Measurements from ENCODE around the gene VIPR2.
"Not testable (repeated sequence)": the region's sequence is repeated elsewhere in the genome, so short reads cannot be mapped to it uniquely, and the experiment has no call there.

Gene VIPR2

GRCh38 chr7:158999496-158999895 is 145.2 kb downstream of the VIPR2 start:
- H3K27me3 ChIP-seq (replicated peaks; ENCODE audit: insufficient read depth, low read length), result peaks cover 48% of the 10 kb centered on the region

GRCh38 chr7:158998261-158998660 is 146.4 kb downstream of the VIPR2 start:
- not testable (repeated sequence) for H3K79me2 ChIP-seq (ENCODE audit: low read length); H2AFZ ChIP-seq (ENCODE audit: low read length); H4K20me1 ChIP-seq (ENCODE audit: insufficient read depth, low read length); H3K4me2 ChIP-seq (ENCODE audit: low read depth, low read length); H3K36me3 ChIP-seq (replicated peaks; ENCODE audit: insufficient read depth, low read length); H3K4me3 ChIP-seq (ENCODE audit: low read length); H3F3A ChIP-seq (ENCODE audit: insufficient read depth, low read length); H3K27ac ChIP-seq (ENCODE audit: low read length); H3K9me3 ChIP-seq (replicated peaks; ENCODE audit: insufficient read depth, low read length); H3K4me1 ChIP-seq (ENCODE audit: low read length); H3K9me2 ChIP-seq (replicated peaks; ENCODE audit: insufficient read depth, low read length); H3K9ac ChIP-seq (ENCODE audit: low read length); DNase-seq
- peaks cover 53% of the 10 kb centered on the region for H3K27me3 ChIP-seq (replicated peaks; ENCODE audit: insufficient read depth, low read length)

More at GRCh38 chr7:158999496-158999895, 145.2 kb downstream of the VIPR2 start:
- Histone ChIP-seq H3K9ac (ENCODE audit: low read length) (no peak overlapping the region), H3K4me1 (ENCODE audit: low read length) (no peaks in the 10 kb centered on the region), H3K4me2 (ENCODE audit: low read depth, low read length) (no peak overlapping the region), H3K36me3 (replicated peaks; ENCODE audit: insufficient read depth, low read length) (no peaks in the 10 kb centered on the region), H3F3A (ENCODE audit: insufficient read depth, low read length) (no peaks in the 10 kb centered on the region), H3K27ac (ENCODE audit: low read length) (no peak overlapping the region), H3K79me2 (ENCODE audit: low read length) (no peaks in the 10 kb centered on the region), H4K20me1 (ENCODE audit: insufficient read depth, low read length) (no peaks in the 10 kb centered on the region), H2AFZ (ENCODE audit: low read length) (no peak overlapping the region), H3K9me3 (replicated peaks; ENCODE audit: insufficient read depth, low read length) (no peaks in the 10 kb centered on the region), H3K4me3 (ENCODE audit: low read length) (no peak overlapping the region), H3K9me2 (replicated peaks; ENCODE audit: insufficient read depth, low read length) (no peaks in the 10 kb centered on the region)
- no peak for DNase-seq
- TF ChIP-seq CTCF (IDR thresholded peaks at IDR 0.05; ENCODE audit: low read length) (no peak), EZH2phosphoT487 (IDR thresholded peaks at IDR 0.05; ENCODE audit: low read length) (no peak), EZH2 (optimal IDR thresholded peaks at IDR 0.05; ENCODE audit: low read depth, low read length) (no peak)

GRCh38 chr7:158997471-158997870 is 147.2 kb downstream of the VIPR2 start:
- H3K27me3 ChIP-seq (replicated peaks; ENCODE audit: insufficient read depth, low read length), result peaks cover 55% of the 10 kb centered on the region
- H4K20me1 ChIP-seq (ENCODE audit: insufficient read depth, low read length), result no peaks in the 10 kb centered on the region
- no peaks in the 10 kb centered on the region for H3F3A ChIP-seq (ENCODE audit: insufficient read depth, low read length)
- DNase-seq, result no peak
- no peaks in the 10 kb centered on the region for H3K9me2 ChIP-seq (replicated peaks; ENCODE audit: insufficient read depth, low read length)
- no peaks in the 10 kb centered on the region for H3K9me3 ChIP-seq (replicated peaks; ENCODE audit: insufficient read depth, low read length)
- no peaks in the 10 kb centered on the region for H3K4me1 ChIP-seq (ENCODE audit: low read length)
- no peak overlapping the region for H2AFZ ChIP-seq (ENCODE audit: low read length)
- no peak overlapping the region for H3K4me2 ChIP-seq (ENCODE audit: low read depth, low read length)
- TF ChIP-seq CTCF (IDR thresholded peaks at IDR 0.05; ENCODE audit: low read length) (no peak), EZH2 (optimal IDR thresholded peaks at IDR 0.05; ENCODE audit: low read depth, low read length) (no peak), EZH2phosphoT487 (IDR thresholded peaks at IDR 0.05; ENCODE audit: low read length) (no peak)
- no peaks in the 10 kb centered on the region for H3K79me2 ChIP-seq (ENCODE audit: low read length)
- H3K9ac ChIP-seq (ENCODE audit: low read length), result no peak overlapping the region
- no peaks in the 10 kb centered on the region for H3K36me3 ChIP-seq (replicated peaks; ENCODE audit: insufficient read depth, low read length)
- no peak overlapping the region for H3K4me3 ChIP-seq (ENCODE audit: low read length)
- no peak overlapping the region for H3K27ac ChIP-seq (ENCODE audit: low read length)

GRCh38 chr7:158997110-158997453 is 147.6 kb downstream of the VIPR2 start:
- no peak overlapping the region for H3K4me2 ChIP-seq (ENCODE audit: low read depth, low read length)

More at GRCh38 chr7:158997110-158997453, 147.6 kb downstream of the VIPR2 start:
- Histone ChIP-seq H3K27me3 (replicated peaks; ENCODE audit: insufficient read depth, low read length) (peaks cover 56% of the 10 kb centered on the region), H3K36me3 (replicated peaks; ENCODE audit: insufficient read depth, low read length) (no peaks in the 10 kb centered on the region), H3K27ac (ENCODE audit: low read length) (no peak overlapping the region), H4K20me1 (ENCODE audit: insufficient read depth, low read length) (no peaks in the 10 kb centered on the region), H2AFZ (ENCODE audit: low read length) (no peak overlapping the region), H3K9me3 (replicated peaks; ENCODE audit: insufficient read depth, low read length) (no peaks in the 10 kb centered on the region), H3F3A (ENCODE audit: insufficient read depth, low read length) (no peaks in the 10 kb centered on the region), H3K4me1 (ENCODE audit: low read length) (no peaks in the 10 kb centered on the region), H3K9ac (ENCODE audit: low read length) (no peak overlapping the region), H3K79me2 (ENCODE audit: low read length) (no peaks in the 10 kb centered on the region), H3K9me2 (replicated peaks; ENCODE audit: insufficient read depth, low read length) (no peaks in the 10 kb centered on the region), H3K4me3 (ENCODE audit: low read length) (no peak overlapping the region)
- no peak for TF ChIP-seq EZH2phosphoT487 (IDR thresholded peaks at IDR 0.05; ENCODE audit: low read length)
- TF ChIP-seq EZH2 (optimal IDR thresholded peaks at IDR 0.05; ENCODE audit: low read depth, low read length), result no peak
- no peak for TF ChIP-seq CTCF (IDR thresholded peaks at IDR 0.05; ENCODE audit: low read length)
- no peak for DNase-seq

Data from MM.1S (cell line).